Liver (tissue), 9 donors: Measurements from ENCODE around the gene EPS8. TPM values are rescaled to one million over a fixed set of nuclear protein-coding genes. Genes with fewer than 3 reads are reported as not detected.

Source experiments
- DNase-seq: peaks from one replicate; pipeline ENCODE4 v3.0.0-alpha.2; 2017; ENCODE audit warnings: low spot score
- H3K27ac ChIP-seq, 2 donors: one replicate each; pipeline ENCODE4 v1.7.0; 2013; ENCODE audit warnings: inconsistent platforms in 2 of 2, low read length in 2 of 2, control low read depth in 1 of 2, low read depth in 1 of 2, mild to moderate bottlenecking in 1 of 2
- H3K27me3 ChIP-seq, 4 donors: one replicate each; pipeline versions ENCODE4 v1.6.1 to v1.7.0; 2013; ENCODE audit warnings: low read length in 3 of 4, inconsistent platforms in 1 of 4, mild to moderate bottlenecking in 1 of 4, moderate library complexity in 1 of 4; ENCODE audit not compliant: control insufficient read depth in 4 of 4, insufficient read depth in 4 of 4
- H3K36me3 ChIP-seq, 4 donors: one replicate each; pipeline versions ENCODE4 v1.6.1 to v1.7.0; 2013; ENCODE audit warnings: low read length in 3 of 4, mild to moderate bottlenecking in 3 of 4, low read depth in 1 of 4, moderate library complexity in 1 of 4; ENCODE audit not compliant: control insufficient read depth in 4 of 4, insufficient read depth in 3 of 4
- H3K4me1 ChIP-seq, 4 donors: one replicate each; pipeline versions ENCODE4 v1.6.1 to v1.7.0; 2013; ENCODE audit warnings: low read length in 3 of 4, mild to moderate bottlenecking in 3 of 4, moderate library complexity in 1 of 4; ENCODE audit not compliant: control insufficient read depth in 4 of 4, insufficient read depth in 4 of 4
- H3K4me3 ChIP-seq, 3 donors: one replicate each; pipeline versions ENCODE4 v1.6.1 to v1.7.0; 2013; ENCODE audit warnings: low read length in 3 of 3, control low read depth in 1 of 3, low read depth in 1 of 3, mild to moderate bottlenecking in 1 of 3
- H3K9ac ChIP-seq, 2 donors: one replicate each; pipeline ENCODE4 v1.7.0; 2013; ENCODE audit warnings: low read length in 2 of 2, mild to moderate bottlenecking in 2 of 2, moderate library complexity in 2 of 2, control low read depth in 1 of 2, low read depth in 1 of 2
- H3K9me3 ChIP-seq, 4 donors: one replicate each; pipeline versions ENCODE4 v1.6.1 to v1.7.0; 2013; ENCODE audit warnings: low read length in 3 of 4; ENCODE audit not compliant: control insufficient read depth in 4 of 4
- EGR1 ChIP-seq, 2 donors: IDR thresholded peaks; 2 replicates each; pipeline ENCODE4 v1.6.1; 2016 to 2018; ENCODE audit warnings: antibody characterized with exemption in 2 of 2, low read depth in 2 of 2
- FOXA1 ChIP-seq: IDR thresholded peaks from 2 replicates; pipeline ENCODE4 v1.6.1; 2016; ENCODE audit warnings: antibody characterized with exemption
- FOXA2 ChIP-seq: IDR thresholded peaks from 2 replicates; pipeline ENCODE4 v1.6.1; 2016; ENCODE audit warnings: antibody characterized with exemption
- GABPA ChIP-seq, 2 donors: IDR thresholded peaks in 1 of 2; conservative IDR thresholded peaks in 1 of 2; 2 replicates each; pipeline ENCODE4 v1.6.1; 2016; ENCODE audit warnings: antibody characterized with exemption in 2 of 2, mild to moderate bottlenecking in 1 of 2, moderate library complexity in 1 of 2
- HNF4A ChIP-seq, 2 donors: conservative IDR thresholded peaks; 2 replicates each; pipeline ENCODE4 v1.6.1; 2016; ENCODE audit warnings: antibody characterized with exemption in 2 of 2, mild to moderate bottlenecking in 2 of 2
- HNF4G ChIP-seq: IDR thresholded peaks from 2 replicates; pipeline ENCODE4 v1.6.1; 2016; ENCODE audit warnings: antibody characterized with exemption
- JUND ChIP-seq, 2 donors: IDR thresholded peaks; 2 replicates each; pipeline ENCODE4 v1.6.1; 2016; ENCODE audit warnings: antibody characterized with exemption in 2 of 2
- MAX ChIP-seq: IDR thresholded peaks from 2 replicates; pipeline ENCODE4 v1.6.1; 2016; ENCODE audit warnings: antibody characterized with exemption
- RAD21 ChIP-seq, 2 donors: IDR thresholded peaks; 2 replicates each; pipeline ENCODE4 v1.6.1; 2016; ENCODE audit warnings: antibody characterized with exemption in 2 of 2, mild to moderate bottlenecking in 2 of 2
- REST ChIP-seq: IDR thresholded peaks from 2 replicates; pipeline ENCODE4 v1.6.1; 2016; ENCODE audit warnings: antibody characterized with exemption, mild to moderate bottlenecking
- RXRA ChIP-seq, 2 donors: IDR thresholded peaks; 2 replicates each; pipeline ENCODE4 v1.6.1; 2017 to 2018; ENCODE audit warnings: antibody characterized with exemption in 2 of 2, mild to moderate bottlenecking in 1 of 2
- SP1 ChIP-seq: IDR thresholded peaks from 2 replicates; pipeline ENCODE4 v1.6.1; 2018; ENCODE audit warnings: antibody characterized with exemption, mild to moderate bottlenecking
- TAF1 ChIP-seq: conservative IDR thresholded peaks from 2 replicates; pipeline ENCODE4 v1.6.1; 2016; ENCODE audit warnings: antibody characterized with exemption, mild to moderate bottlenecking
- YY1 ChIP-seq: IDR thresholded peaks from 2 replicates; pipeline ENCODE4 v1.6.1; 2016; ENCODE audit warnings: antibody characterized with exemption, mild to moderate bottlenecking
- ZBTB33 ChIP-seq: IDR thresholded peaks from 2 replicates; pipeline ENCODE4 v1.6.1; 2016; ENCODE audit warnings: antibody characterized with exemption
- polyA plus RNA-seq, 2 donors: library from polyadenylated mRNA; stranded (reverse) in 1 of 2; unstranded in 1 of 2; fragments of 200-250 nt in 1 of 2; fragments of >200 nt in 1 of 2; fragmentation: Nextera tagmentation in 1 of 2; extraction: Ambion mirVana in 1 of 2; gene quantifications; one replicate each; pipeline versions ENCODE4 v1.2.1 to v1.2.3, GENCODE V29; 2013 to 2015
- total RNA-seq, 2 donors: library from RNA; depleted of rRNA; stranded (reverse); fragments of >200 nt; gene quantifications; one replicate each; pipeline ENCODE4 v1.2.3, GENCODE V29; 2014
- TF ChIP-seq, protein P1 (sequence below): IDR thresholded peaks from 2 replicates; pipeline ENCODE4 v1.6.1; 2016; ENCODE audit warnings: antibody characterized with exemption
- TF ChIP-seq, protein P2 (sequence below): fragments of 150-350 bp; IDR thresholded peaks from 2 replicates; pipeline ENCODE4 v1.5.1; 2017; ENCODE audit warnings: improper control_type of control experiment, low read depth, low read length; ENCODE audit not compliant: missing input control
- donor health status: healthy.
- donor health status: healthy.
- donor health status: healthy.
- donor health status: healthy.
- donor health status: healthy.

The EPS8 gene
- total and polyA plus RNA-seq, 4 donors: 13.7 to 40.2 (median 15.0) TPM

GRCh38 chr12:15688202-15688736, 100.9 kb downstream of the EPS8 start (continued):
- TF ChIP-seq GABPA (IDR thresholded peaks at IDR 0.05 in 1 of 2, conservative IDR thresholded peaks at IDR 0.05 in 1 of 2): no peak

DNA sequence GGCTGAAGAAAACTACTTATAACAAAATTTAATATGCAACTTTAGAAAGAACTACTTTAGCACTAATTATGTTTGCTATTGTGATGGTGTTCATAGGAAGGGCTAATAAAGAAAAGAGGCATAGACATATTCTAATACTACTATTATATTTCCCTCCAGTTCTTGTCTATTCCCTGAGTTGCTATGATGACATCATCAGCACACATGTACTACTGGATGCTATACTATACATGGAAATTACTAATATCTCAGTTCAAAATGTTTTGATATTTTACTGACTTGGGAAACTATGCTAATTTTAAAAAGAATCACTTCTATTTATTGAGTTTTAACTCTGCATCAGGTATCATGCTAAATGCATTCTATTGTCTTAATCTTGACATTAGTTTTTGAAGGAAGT, 101.6 kb downstream of the EPS8 start:
- TF ChIP-seq, protein P1, sequence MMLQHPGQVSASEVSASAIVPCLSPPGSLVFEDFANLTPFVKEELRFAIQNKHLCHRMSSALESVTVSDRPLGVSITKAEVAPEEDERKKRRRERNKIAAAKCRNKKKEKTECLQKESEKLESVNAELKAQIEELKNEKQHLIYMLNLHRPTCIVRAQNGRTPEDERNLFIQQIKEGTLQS: no peak
- TF ChIP-seq YY1 (no peak), HNF4A (conservative IDR thresholded peaks at IDR 0.05) (no peak), GABPA (IDR thresholded peaks at IDR 0.05 in 1 of 2, conservative IDR thresholded peaks at IDR 0.05 in 1 of 2) (no peak), HNF4G (no peak), JUND (IDR thresholded peaks at IDR 0.05) (no peak), FOXA1 (no peak), RAD21 (IDR thresholded peaks at IDR 0.05) (no peak), SP1 (no peak), EGR1 (IDR thresholded peaks at IDR 0.05; ENCODE audit: low read depth in 2 of 2) (no peak), REST (no peak), TAF1 (no peak), ZBTB33 (no peak), MAX (no peak), FOXA2 (no peak), RXRA (IDR thresholded peaks at IDR 0.05) (no peak)
- TF ChIP-seq, protein P2, sequence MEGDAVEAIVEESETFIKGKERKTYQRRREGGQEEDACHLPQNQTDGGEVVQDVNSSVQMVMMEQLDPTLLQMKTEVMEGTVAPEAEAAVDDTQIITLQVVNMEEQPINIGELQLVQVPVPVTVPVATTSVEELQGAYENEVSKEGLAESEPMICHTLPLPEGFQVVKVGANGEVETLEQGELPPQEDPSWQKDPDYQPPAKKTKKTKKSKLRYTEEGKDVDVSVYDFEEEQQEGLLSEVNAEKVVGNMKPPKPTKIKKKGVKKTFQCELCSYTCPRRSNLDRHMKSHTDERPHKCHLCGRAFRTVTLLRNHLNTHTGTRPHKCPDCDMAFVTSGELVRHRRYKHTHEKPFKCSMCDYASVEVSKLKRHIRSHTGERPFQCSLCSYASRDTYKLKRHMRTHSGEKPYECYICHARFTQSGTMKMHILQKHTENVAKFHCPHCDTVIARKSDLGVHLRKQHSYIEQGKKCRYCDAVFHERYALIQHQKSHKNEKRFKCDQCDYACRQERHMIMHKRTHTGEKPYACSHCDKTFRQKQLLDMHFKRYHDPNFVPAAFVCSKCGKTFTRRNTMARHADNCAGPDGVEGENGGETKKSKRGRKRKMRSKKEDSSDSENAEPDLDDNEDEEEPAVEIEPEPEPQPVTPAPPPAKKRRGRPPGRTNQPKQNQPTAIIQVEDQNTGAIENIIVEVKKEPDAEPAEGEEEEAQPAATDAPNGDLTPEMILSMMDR: no peak
- Histone ChIP-seq H3K9me3 (no peaks in the 10 kb centered on the region), H3K27ac (no peak overlapping the region), H3K4me1 (peaks cover 8 to 30% (median 15%) of the 10 kb centered on the region in 4 donors), H3K36me3 (no peaks in the 10 kb centered on the region), H3K4me3 (no peak overlapping the region), H3K9ac (no peak overlapping the region), H3K27me3 (no peaks in the 10 kb centered on the region)
- DNase-seq: no peak
